HepG2 (cell line): Measurements from ENCODE around the gene CRAMP1. TPM values are rescaled to one million over a fixed set of nuclear protein-coding genes. Genes with fewer than 3 reads are reported as not detected.

ENCODE experiments used
- AGO1 ChIP-seq: fragments of 200-400 bp; formaldehyde crosslinking; IDR thresholded peaks from 2 replicates; pipeline ENCODE4 v1.6.1; 2017; ENCODE audit warnings: mild to moderate bottlenecking, low read depth, low read length, moderate library complexity; ENCODE audit not compliant: poor library complexity, severe bottlenecking
- E2F2 ChIP-seq: sonication (generic); formaldehyde crosslinking; IDR thresholded peaks from 2 replicates; pipeline ENCODE4 v1.4.0; 2020; ENCODE audit warnings: missing genetic modification reagents, borderline replicate concordance
- ELF3 ChIP-seq: IDR thresholded peaks from 2 replicates; pipeline ENCODE4 v1.6.1; 2016; ENCODE audit warnings: missing genetic modification reagents, missing compliant biosample characterization
- ERF ChIP-seq: IDR thresholded peaks from 2 replicates; pipeline ENCODE4 v1.6.1; 2018; ENCODE audit warnings: missing biosample characterization, missing genetic modification reagents
- HDAC1 ChIP-seq: sonication (generic); formaldehyde crosslinking; IDR thresholded peaks from 2 replicates; pipeline ENCODE4 v1.5.1; 2020; ENCODE audit warnings: mild to moderate bottlenecking, missing genetic modification reagents
- HES4 ChIP-seq: sonication (generic); formaldehyde crosslinking; IDR thresholded peaks from 2 replicates; pipeline ENCODE4 v1.9.0; 2021; ENCODE audit warnings: mild to moderate bottlenecking, missing genetic modification reagents, borderline replicate concordance
- HOXA3 ChIP-seq: sonication (generic); formaldehyde crosslinking; IDR thresholded peaks from 2 replicates; pipeline ENCODE4 v1.5.0; 2020; ENCODE audit warnings: missing genetic modification reagents
- JDP2 ChIP-seq: sonication (generic); formaldehyde crosslinking; IDR thresholded peaks from 2 replicates; pipeline ENCODE4 v1.8.1; 2022; ENCODE audit warnings: missing genetic modification reagents, borderline replicate concordance
- JUNB ChIP-seq: sonication (generic); formaldehyde crosslinking; IDR thresholded peaks from 2 replicates; pipeline ENCODE4 v1.8.0; 2022; ENCODE audit warnings: missing genetic modification reagents, mild to moderate bottlenecking, borderline replicate concordance
- KMT2B ChIP-seq: IDR thresholded peaks from 2 replicates; pipeline ENCODE4 v1.6.1; 2016; ENCODE audit warnings: missing genetic modification reagents, missing compliant biosample characterization
- MAFG ChIP-seq: sonication (generic); formaldehyde crosslinking; IDR thresholded peaks from 2 replicates; pipeline ENCODE4 v1.5.1; 2020; ENCODE audit warnings: mild to moderate bottlenecking, missing genetic modification reagents
- MBNL3 ChIP-seq: fragments of 250-450 bp; sonication (Bioruptor Pico); conservative IDR thresholded peaks from 2 replicates; pipeline ENCODE4 v1.8.0; 2022; ENCODE audit warnings: mild to moderate bottlenecking, inconsistent platforms
- MTF2 ChIP-seq: sonication (generic); formaldehyde crosslinking; IDR thresholded peaks from 2 replicates; pipeline ENCODE4 v1.5.0; 2020; ENCODE audit warnings: missing genetic modification reagents, borderline replicate concordance
- RXRA ChIP-seq: sonication (generic); formaldehyde crosslinking; IDR thresholded peaks from 2 replicates; pipeline ENCODE4 v1.5.1; 2020; ENCODE audit warnings: missing genetic modification reagents
- SMAD3 ChIP-seq: sonication (generic); formaldehyde crosslinking; IDR thresholded peaks from 2 replicates; pipeline ENCODE4 v1.4.0; 2020; ENCODE audit warnings: missing genetic modification reagents
- SNRNP70 ChIP-seq: fragments of 200-400 bp; formaldehyde crosslinking; IDR thresholded peaks from 2 replicates; pipeline ENCODE4 v1.6.1; 2017; ENCODE audit warnings: mild to moderate bottlenecking, low read depth, low read length, moderate library complexity
- TCF7 ChIP-seq: sonication (generic); IDR thresholded peaks from 2 replicates; pipeline ENCODE4 v1.6.1; 2016; ENCODE audit warnings: antibody characterized with exemption, low read depth
- THAP11 ChIP-seq: IDR thresholded peaks from 2 replicates; pipeline ENCODE4 v1.6.1; 2016; ENCODE audit warnings: missing biosample characterization, missing genetic modification reagents
- U2AF1 ChIP-seq: fragments of 200-400 bp; formaldehyde crosslinking; optimal IDR thresholded peaks from 2 replicates; pipeline ENCODE3; 2017; ENCODE audit warnings: mild to moderate bottlenecking, low read depth, low read length
- YEATS4 ChIP-seq: sonication (generic); formaldehyde crosslinking; IDR thresholded peaks from 2 replicates; pipeline ENCODE4 v1.4.0; 2020; ENCODE audit warnings: missing genetic modification reagents, borderline replicate concordance
- YY1 ChIP-seq: IDR thresholded peaks from 2 replicates; pipeline ENCODE4 v1.6.1; 2011; ENCODE audit warnings: low read length, low read depth, moderate library complexity, mild to moderate bottlenecking; ENCODE audit not compliant: insufficient read depth, insufficient replicate concordance
- ZMYM3 ChIP-seq: sonication (generic); formaldehyde crosslinking; IDR thresholded peaks from 2 replicates; pipeline ENCODE4 v1.5.1; 2020; ENCODE audit warnings: mild to moderate bottlenecking, missing genetic modification reagents
- ZNF563 ChIP-seq: sonication (generic); formaldehyde crosslinking; IDR thresholded peaks from 2 replicates; pipeline ENCODE4 v1.8.0; 2022; ENCODE audit warnings: mild to moderate bottlenecking, moderate library complexity, missing genetic modification reagents
- ZNF564 ChIP-seq: sonication (generic); formaldehyde crosslinking; IDR thresholded peaks from 2 replicates; pipeline ENCODE4 v1.8.1; 2023; ENCODE audit warnings: mild to moderate bottlenecking, missing genetic modification reagents
- ZNF589 ChIP-seq: sonication (generic); formaldehyde crosslinking; conservative IDR thresholded peaks from 2 replicates; pipeline ENCODE4 v1.8.0; 2022; ENCODE audit warnings: mild to moderate bottlenecking, moderate library complexity, missing genetic modification reagents
- ZNF605 ChIP-seq: sonication (generic); formaldehyde crosslinking; IDR thresholded peaks from 2 replicates; pipeline ENCODE4 v1.8.0; 2022; ENCODE audit warnings: mild to moderate bottlenecking, missing genetic modification reagents
- ZNF607 ChIP-seq: sonication (generic); formaldehyde crosslinking; IDR thresholded peaks from 2 replicates; pipeline ENCODE4 v1.5.1; 2020; ENCODE audit warnings: missing genetic modification reagents, mild to moderate bottlenecking, borderline replicate concordance
- ZNF660 ChIP-seq: sonication (generic); formaldehyde crosslinking; IDR thresholded peaks from 2 replicates; pipeline ENCODE4 v1.5.1; 2020; ENCODE audit warnings: mild to moderate bottlenecking, low read depth, missing genetic modification reagents, borderline replicate concordance
- ZNF674 ChIP-seq: sonication (generic); formaldehyde crosslinking; IDR thresholded peaks from 2 replicates; pipeline ENCODE4 v1.5.0; 2020; ENCODE audit warnings: low read depth, mild to moderate bottlenecking, missing genetic modification reagents
- polyA plus RNA-seq, 8 experiments: library from polyadenylated mRNA; depleted of rRNA in 3 of 8; stranded (reverse) in 7 of 8; unstranded in 1 of 8; fragments of >200 nt; fragmentation: Illumina TruSeq in 4 of 8; extraction: Trizol in 4 of 8; gene quantifications; 2 replicates each; pipeline versions ENCODE4 v1.2.1 to v1.2.3, GENCODE V29; 2011 to 2016; ENCODE audit warnings: low read depth in 4 of 8, missing spikeins in 1 of 8, mixed read lengths in 1 of 8; ENCODE audit not compliant: insufficient read depth in 1 of 8
- total RNA-seq, 5 experiments: library from RNA; depleted of rRNA; stranded (reverse); fragments of >200 nt; fragmentation: Illumina TruSeq; extraction: Trizol; gene quantifications; 2 replicates each; pipeline ENCODE4 v1.2.3, GENCODE V29; 2016; ENCODE audit warnings: low read depth in 1 of 5
- TF ChIP-seq, protein P1 (sequence below): sonication (generic); formaldehyde crosslinking; IDR thresholded peaks from 2 replicates; pipeline ENCODE4 v1.5.0; 2020; ENCODE audit warnings: missing genetic modification reagents

CRAMP1 gene
- total and polyA plus RNA-seq, 2 of the 13 experiments (the other 11 are each of a cell fraction or from before 2014, with no cell fraction given): 6.8 to 9.7 TPM

- peak; percentile 74 for TF ChIP-seq HOXA3 (CRISPR knock-in tag)
- TF ChIP-seq AGO1: peak; percentile 82
- peak; percentile 60 for TF ChIP-seq ERF (CRISPR knock-in tag)
- TF ChIP-seq ZNF660 (CRISPR knock-in tag): no peak
- TF ChIP-seq MBNL3 (CRISPR knock-in tag): no peak
- TF ChIP-seq YEATS4 (CRISPR knock-in tag): peak; percentile 89
- no peak for TF ChIP-seq HES4 (CRISPR knock-in tag)
- no peak for TF ChIP-seq ZNF605 (CRISPR knock-in tag)
- no peak for TF ChIP-seq ZNF564 (CRISPR knock-in tag)
- no peak for TF ChIP-seq JDP2 (CRISPR knock-in tag)
- TF ChIP-seq HDAC1 (CRISPR knock-in tag): peak; percentile 14; the same call in 1 of the 2 replicates
- no peak for TF ChIP-seq ZNF563 (CRISPR knock-in tag)
- peak; percentile 81 for TF ChIP-seq YY1
- peak; percentile 64; the same call in 1 of the 2 replicates for TF ChIP-seq KMT2B (CRISPR knock-in tag)
- no peak for TF ChIP-seq ELF3 (CRISPR knock-in tag)
- peak; percentile 55; the same call in 1 of the 2 replicates for TF ChIP-seq TCF7
- TF ChIP-seq MAFG (CRISPR knock-in tag): no peak
- TF ChIP-seq MTF2 (CRISPR knock-in tag): no peak
- TF ChIP-seq ZNF589: no peak
- no peak for TF ChIP-seq ZMYM3 (CRISPR knock-in tag)
- TF ChIP-seq, protein P1, sequence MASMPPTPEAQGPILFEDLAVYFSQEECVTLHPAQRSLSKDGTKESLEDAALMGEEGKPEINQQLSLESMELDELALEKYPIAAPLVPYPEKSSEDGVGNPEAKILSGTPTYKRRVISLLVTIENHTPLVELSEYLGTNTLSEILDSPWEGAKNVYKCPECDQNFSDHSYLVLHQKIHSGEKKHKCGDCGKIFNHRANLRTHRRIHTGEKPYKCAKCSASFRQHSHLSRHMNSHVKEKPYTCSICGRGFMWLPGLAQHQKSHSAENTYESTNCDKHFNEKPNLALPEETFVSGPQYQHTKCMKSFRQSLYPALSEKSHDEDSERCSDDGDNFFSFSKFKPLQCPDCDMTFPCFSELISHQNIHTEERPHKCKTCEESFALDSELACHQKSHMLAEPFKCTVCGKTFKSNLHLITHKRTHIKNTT (CRISPR knock-in tag): no peak
- TF ChIP-seq THAP11 (CRISPR knock-in tag): peak; percentile 72; the same call in 1 of the 2 replicates
- TF ChIP-seq JUNB (CRISPR knock-in tag): no peak
- TF ChIP-seq ZNF674 (CRISPR knock-in tag): 0 out of 2 replicates have a peak, but pooled peaks have one; percentile 56
- TF ChIP-seq U2AF1: no peak
- no peak for TF ChIP-seq SMAD3 (CRISPR knock-in tag)
- TF ChIP-seq RXRA (CRISPR knock-in tag): no peak
- peak; percentile 36; the same call in 1 of the 2 replicates for TF ChIP-seq ZNF607 (CRISPR knock-in tag)
- no peak for TF ChIP-seq SNRNP70
- TF ChIP-seq E2F2: peak; percentile 16; the same call in 1 of the 2 replicates
These were observed 65.9 kb downstream of the CRAMP1 start, which contains the start of gene JPT2 (continued) for GRCh38 chr16:1677942-1678499.
